ENCODE measurements around the gene ZNF446. TPM values are rescaled to one million over a fixed set of nuclear protein-coding genes. Genes with fewer than 3 reads are reported as not detected.
A peak's percentile ranks its signal among the peaks of the same experiment; 100 is the strongest.

Gene ZNF446
- total RNA-seq, 1 donor from 2014 or later, result 9.5 TPM

- Mint-ChIP-seq H3K4me3 (ENCODE audit: unreplicated experiment) (no peak overlapping the region), H3K27me3 (ENCODE audit: low read depth) (no peaks in the 10 kb centered on the region), H3K9me3 (ENCODE audit: low read depth) (peaks cover 8% of the 10 kb centered on the region), H3K4me1 (ENCODE audit: low read depth) (peaks cover under 1% of the 10 kb centered on the region), H3K27ac (ENCODE audit: unreplicated experiment) (no peak overlapping the region), H3K36me3 (ENCODE audit: low read depth) (no peaks in the 10 kb centered on the region)
- no peak for DNase-seq (ENCODE audit: low spot score)
- TF ChIP-seq, protein P1, sequence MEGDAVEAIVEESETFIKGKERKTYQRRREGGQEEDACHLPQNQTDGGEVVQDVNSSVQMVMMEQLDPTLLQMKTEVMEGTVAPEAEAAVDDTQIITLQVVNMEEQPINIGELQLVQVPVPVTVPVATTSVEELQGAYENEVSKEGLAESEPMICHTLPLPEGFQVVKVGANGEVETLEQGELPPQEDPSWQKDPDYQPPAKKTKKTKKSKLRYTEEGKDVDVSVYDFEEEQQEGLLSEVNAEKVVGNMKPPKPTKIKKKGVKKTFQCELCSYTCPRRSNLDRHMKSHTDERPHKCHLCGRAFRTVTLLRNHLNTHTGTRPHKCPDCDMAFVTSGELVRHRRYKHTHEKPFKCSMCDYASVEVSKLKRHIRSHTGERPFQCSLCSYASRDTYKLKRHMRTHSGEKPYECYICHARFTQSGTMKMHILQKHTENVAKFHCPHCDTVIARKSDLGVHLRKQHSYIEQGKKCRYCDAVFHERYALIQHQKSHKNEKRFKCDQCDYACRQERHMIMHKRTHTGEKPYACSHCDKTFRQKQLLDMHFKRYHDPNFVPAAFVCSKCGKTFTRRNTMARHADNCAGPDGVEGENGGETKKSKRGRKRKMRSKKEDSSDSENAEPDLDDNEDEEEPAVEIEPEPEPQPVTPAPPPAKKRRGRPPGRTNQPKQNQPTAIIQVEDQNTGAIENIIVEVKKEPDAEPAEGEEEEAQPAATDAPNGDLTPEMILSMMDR (IDR thresholded peaks at IDR 0.05), result no peak
Measured at GRCh38 chr19:58509731-58510083, 33.6 kb downstream of the ZNF446 start.

DNA sequence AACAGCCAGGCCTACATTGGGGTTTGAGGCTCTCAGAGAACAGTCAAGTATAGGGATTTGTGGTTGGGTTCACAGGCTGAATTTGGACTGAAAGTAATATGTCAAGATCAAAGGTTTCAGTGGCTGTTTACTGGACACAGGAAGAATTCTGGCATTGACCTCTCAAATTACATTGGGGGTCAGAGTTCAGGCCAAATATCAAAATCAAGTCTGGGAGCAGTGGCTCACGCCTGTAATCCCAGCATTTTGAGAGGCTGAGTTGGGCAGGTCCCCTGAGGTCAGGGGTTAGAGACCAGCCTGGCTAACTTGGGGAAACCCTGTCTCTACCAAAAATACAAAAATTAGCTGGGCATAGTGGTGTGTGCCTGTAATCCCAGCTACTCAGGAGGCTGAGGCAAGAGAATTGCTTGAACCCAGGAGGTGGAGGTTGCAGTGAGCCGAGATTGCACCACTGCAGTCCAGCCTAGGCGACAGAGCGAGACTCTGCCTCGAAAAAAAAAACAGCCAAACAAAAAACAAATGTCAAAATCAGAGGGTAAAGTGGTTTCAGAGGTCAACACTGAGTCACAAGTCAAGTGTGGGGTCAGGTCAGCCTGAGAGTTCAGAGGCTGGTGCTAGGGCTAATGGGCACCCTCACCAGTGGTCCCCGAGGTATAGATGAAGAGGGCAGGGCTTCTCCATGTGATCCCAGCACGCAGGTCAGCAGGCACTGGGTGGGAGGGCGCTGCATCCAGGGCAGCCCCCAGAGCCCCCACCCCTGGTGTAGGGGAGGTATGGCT is 34.1 kb downstream of the ZNF446 start:
- H3K27ac Mint-ChIP-seq (ENCODE audit: unreplicated experiment), result no peak overlapping the region
- no peaks in the 10 kb centered on the region for H3K36me3 Mint-ChIP-seq (ENCODE audit: low read depth)
- H3K9me3 Mint-ChIP-seq (ENCODE audit: low read depth), result peaks cover 8% of the 10 kb centered on the region
- H3K4me3 Mint-ChIP-seq (ENCODE audit: unreplicated experiment), result no peak overlapping the region
- H3K4me1 Mint-ChIP-seq (ENCODE audit: low read depth), result peaks cover 4% of the 10 kb centered on the region
- DNase-seq (ENCODE audit: low spot score), result no peak
- no peaks in the 10 kb centered on the region for H3K27me3 Mint-ChIP-seq (ENCODE audit: low read depth)
- TF ChIP-seq, protein P1 (IDR thresholded peaks at IDR 0.05), result no peak

DNA sequence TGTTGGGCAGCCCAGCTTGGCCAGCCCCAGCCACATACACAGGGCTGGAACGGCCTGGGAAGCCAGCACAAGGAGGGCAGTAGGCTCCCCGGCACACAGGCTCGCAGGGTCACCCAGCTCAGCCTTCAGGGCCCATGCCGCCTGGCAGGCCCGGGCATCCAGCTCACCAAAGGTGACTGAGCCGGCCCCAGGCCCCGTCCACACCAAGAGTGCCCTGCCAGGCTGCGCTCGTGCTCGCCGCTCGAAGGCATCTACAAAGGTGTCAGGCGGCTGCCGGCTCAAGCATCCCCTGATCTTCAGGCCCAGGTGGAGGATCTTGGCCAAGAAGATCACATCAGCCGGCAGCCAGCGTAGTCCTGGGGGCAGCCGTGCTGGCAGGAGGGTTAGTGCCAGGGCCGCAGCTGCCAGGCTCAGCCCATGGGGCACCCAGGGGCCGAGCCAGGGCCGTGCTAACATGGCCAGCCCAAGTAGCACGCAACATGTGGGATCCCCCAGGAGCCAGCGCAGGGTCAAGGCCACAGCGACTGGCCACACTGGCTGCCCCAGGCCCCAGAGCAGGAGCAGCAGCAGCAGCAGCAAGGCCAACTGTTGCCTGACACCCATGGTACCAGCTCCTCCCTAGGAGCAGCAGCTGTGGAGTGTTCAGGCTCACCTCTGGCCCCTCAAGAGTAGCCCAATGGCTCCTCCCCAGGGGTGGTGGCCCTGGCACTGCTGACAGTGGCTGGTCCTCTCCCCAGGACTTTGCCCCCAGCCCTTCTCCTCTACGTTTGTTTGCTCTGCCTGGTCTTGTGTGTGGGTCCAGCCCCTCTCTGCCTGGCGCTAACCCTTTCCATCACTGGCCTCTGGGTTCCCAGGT is 35.4 kb downstream of the ZNF446 start, which contains the start of gene SLC27A5:
TSS of gene SLC27A5 (minus strand) at position 640 of the 856 bp plus-strand sequence. CDS start at position 603, 37 bp downstream.
- no peak for DNase-seq (ENCODE audit: low spot score)
- Mint-ChIP-seq H3K9me3 (ENCODE audit: low read depth) (peaks cover 8% of the 10 kb centered on the region), H3K4me1 (ENCODE audit: low read depth) (peaks cover 14% of the 10 kb centered on the region), H3K27ac (ENCODE audit: unreplicated experiment) (peak within 1 kb of the TSS; percentile 59), H3K27me3 (ENCODE audit: low read depth) (no peaks in the 10 kb centered on the region), H3K36me3 (ENCODE audit: low read depth) (peaks cover 3% of the 10 kb centered on the region), H3K4me3 (ENCODE audit: unreplicated experiment) (no peak within 1 kb of the TSS)
- TF ChIP-seq, protein P1 (IDR thresholded peaks at IDR 0.05), result no peak

GRCh38 chr19:58513213-58513693 is 37.1 kb downstream of the ZNF446 start:
- TF ChIP-seq, protein P1 (IDR thresholded peaks at IDR 0.05), result no peak
- no peak overlapping the region for H3K4me3 Mint-ChIP-seq (ENCODE audit: unreplicated experiment)
- H3K36me3 Mint-ChIP-seq (ENCODE audit: low read depth), result peaks cover 5% of the 10 kb centered on the region
- H3K4me1 Mint-ChIP-seq (ENCODE audit: low read depth), result peaks cover 25% of the 10 kb centered on the region
- no peaks in the 10 kb centered on the region for H3K27me3 Mint-ChIP-seq (ENCODE audit: low read depth)
- no peak overlapping the region for H3K27ac Mint-ChIP-seq (ENCODE audit: unreplicated experiment)
- no peaks in the 10 kb centered on the region for H3K9me3 Mint-ChIP-seq (ENCODE audit: low read depth)
- no peak for DNase-seq (ENCODE audit: low spot score)

All from chondrocyte (in vitro differentiated cells).